SH-SY5Y (cell line): Measurements from ENCODE around the gene CPXM2.

Source experiments
- GATA2 ChIP-seq: IDR thresholded peaks from 2 replicates; pipeline ENCODE4 v1.6.1; 2011; ENCODE audit warnings: mild to moderate bottlenecking, low read depth, low read length
- GATA3 ChIP-seq: IDR thresholded peaks from 2 replicates; pipeline ENCODE4 v1.6.1; 2011; ENCODE audit warnings: low read depth, mild to moderate bottlenecking, low read length, moderate library complexity

DNA sequence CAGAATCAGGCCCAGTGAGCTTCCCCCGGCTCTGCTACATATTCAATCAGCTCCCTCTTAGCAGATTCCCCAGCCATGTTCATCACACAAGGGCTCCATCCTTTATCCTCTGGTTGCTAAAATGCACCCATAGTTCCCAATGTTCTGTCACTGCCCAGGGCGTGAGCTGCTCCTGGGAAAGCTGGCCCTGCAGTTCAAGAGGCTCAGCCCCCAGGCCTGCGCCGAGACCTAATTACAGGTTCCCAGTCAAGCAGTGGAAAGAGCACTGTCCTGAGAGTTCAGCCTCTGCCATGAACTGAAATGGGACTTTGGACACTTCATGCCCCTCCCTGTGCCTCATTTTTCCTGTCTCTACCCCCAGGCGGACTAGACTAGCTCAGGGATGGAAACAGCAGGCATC, 149.9 kb downstream of the CPXM2 start:
- no peak for TF ChIP-seq GATA2
- no peak for TF ChIP-seq GATA3
